H1 (cell line): ENCODE data around the gene KRTAP10-2. TPM values are rescaled to one million over a fixed set of nuclear protein-coding genes. Genes with fewer than 3 reads are reported as not detected.

ENCODE experiments used
- CTCF ChIA-PET: fragments of 300-600 bp; sonication (Branson Sonifier 250); formaldehyde crosslinking; loops from one replicate; lab custom pipeline; 2021; ENCODE audit not compliant: partially characterized antibody; lab: Charles Lee
- POLR2A ChIA-PET: fragments of 300-600 bp; sonication (Branson Sonifier 250); formaldehyde crosslinking; loops from one replicate; lab custom pipeline; 2021; ENCODE audit warnings: inconsistent platforms; ENCODE audit not compliant: partially characterized antibody; lab: Charles Lee
- DNase-seq, 2 experiments: peaks; one replicate each; pipeline versions ENCODE4 v3.0.0 to v3.0.0-alpha.2; 2010 to 2022; ENCODE audit warnings: low spot score in 2 of 2, low read depth in 1 of 2, mixed read lengths in 1 of 2
- FAIRE-seq: peaks from 2 replicates; lab custom pipeline; 2011; peaks lifted over from hg19 to GRCh38; lab: Jason Lieb, UNC
- H2AFZ ChIP-seq: 2 replicates; pipeline ENCODE4 v1.8.1; 2012; ENCODE audit warnings: low read length, inconsistent platforms
- H2AK5ac ChIP-seq: 2 replicates; pipeline ENCODE4 v1.6.1; 2013; ENCODE audit warnings: low read depth, low read length
- H2BK120ac ChIP-seq: replicated peaks from 2 replicates; pipeline ENCODE3; 2013; ENCODE audit warnings: low read depth, low read length, inconsistent platforms
- H2BK12ac ChIP-seq: 2 replicates; pipeline ENCODE4 v1.6.1; 2013; ENCODE audit warnings: low read depth, low read length
- H2BK15ac ChIP-seq: 2 replicates; pipeline ENCODE4 v1.6.1; 2013; ENCODE audit warnings: low read length
- H2BK20ac ChIP-seq: 2 replicates; pipeline ENCODE4 v1.6.1; 2013; ENCODE audit warnings: low read length
- H2BK5ac ChIP-seq: 2 replicates; pipeline ENCODE4 v1.6.1; 2013; ENCODE audit warnings: low read depth, low read length
- H3K14ac ChIP-seq: 2 replicates; pipeline ENCODE4 v1.6.1; 2013; ENCODE audit warnings: inconsistent platforms; ENCODE audit not compliant: insufficient read length
- H3K18ac ChIP-seq: 2 replicates; pipeline ENCODE4 v1.6.1; 2013; ENCODE audit warnings: low read length; ENCODE audit errors: extremely low read depth
- H3K23ac ChIP-seq: 2 replicates; pipeline ENCODE4 v1.6.1; 2013; ENCODE audit warnings: inconsistent platforms; ENCODE audit not compliant: insufficient read length
- H3K23me2 ChIP-seq: 2 replicates; pipeline ENCODE4 v1.6.1; 2013; ENCODE audit warnings: low read depth, low read length
- H3K27ac ChIP-seq: 2 replicates; pipeline ENCODE4 v1.6.1; 2011; ENCODE audit warnings: low read depth, low read length, inconsistent platforms
- H3K27me3 ChIP-seq, 4 experiments: replicated peaks in 1 of 4; 1 replicate in 1 of 4; 2 replicates in 3 of 4; pipeline versions ENCODE4 v1.6.1 to v1.8.1; 2011 to 2013; ENCODE audit warnings: low read length in 3 of 4, mild to moderate bottlenecking in 3 of 4, inconsistent platforms in 2 of 4, mixed read lengths in 2 of 4, moderate library complexity in 1 of 4; ENCODE audit not compliant: control insufficient read depth in 3 of 4, insufficient read depth in 3 of 4; ENCODE audit errors: extremely low read depth in 1 of 4
- H3K36me3 ChIP-seq, 4 experiments: 2 replicates each; pipeline versions ENCODE4 v1.6.1 to v1.8.1; 2011 to 2013; ENCODE audit warnings: mild to moderate bottlenecking in 4 of 4, low read length in 3 of 4, moderate library complexity in 2 of 4, control low read depth in 1 of 4, inconsistent platforms in 1 of 4; ENCODE audit not compliant: insufficient read depth in 4 of 4, control insufficient read depth in 2 of 4
- H3K4ac ChIP-seq: replicated peaks from 2 replicates; pipeline ENCODE3; 2013; ENCODE audit warnings: low read length, low read depth, mixed read lengths, inconsistent platforms; ENCODE audit not compliant: insufficient read length
- H3K4me1 ChIP-seq, 4 experiments: replicated peaks in 1 of 4; 1 replicate in 1 of 4; 2 replicates in 3 of 4; pipeline versions ENCODE4 v1.6.1 to v1.8.1; 2011 to 2013; ENCODE audit warnings: low read length in 3 of 4, inconsistent platforms in 2 of 4, mixed read lengths in 1 of 4; ENCODE audit not compliant: insufficient read depth in 4 of 4, control insufficient read depth in 3 of 4
- H3K4me2 ChIP-seq, 2 experiments: 2 replicates each; pipeline versions ENCODE4 v1.6.1 to v1.8.1; 2011 to 2013; ENCODE audit warnings: low read depth in 2 of 2, low read length in 2 of 2, control low read depth in 1 of 2, inconsistent platforms in 1 of 2, mild to moderate bottlenecking in 1 of 2; ENCODE audit not compliant: insufficient read depth in 1 of 2
- H3K4me3 ChIP-seq, 4 experiments: fragments of 200-600, 300-600 bp in 1 of 4; sonication (generic), shearing (Covaris generic), sonication (Bioruptor Twin) in 1 of 4; 2 replicates each; pipeline versions ENCODE4 v1.5.1 to v1.8.1; 2011 to 2016; ENCODE audit warnings: low read length in 4 of 4, low read depth in 3 of 4, control low read depth in 2 of 4, inconsistent platforms in 2 of 4, mild to moderate bottlenecking in 2 of 4, mixed read lengths in 1 of 4, moderate library complexity in 1 of 4; ENCODE audit not compliant: insufficient read depth in 2 of 4; ENCODE audit errors: extremely low read depth in 1 of 4
- H3K56ac ChIP-seq: replicated peaks from 2 replicates; pipeline ENCODE3; 2013; ENCODE audit warnings: low read depth, mild to moderate bottlenecking, mixed read lengths, low read length, inconsistent platforms; ENCODE audit not compliant: insufficient read length
- H3K79me1 ChIP-seq: 2 replicates; pipeline ENCODE4 v1.6.1; 2013; ENCODE audit warnings: low read depth, low read length, control low read depth
- H3K79me2 ChIP-seq, 2 experiments: 2 replicates each; pipeline versions ENCODE4 v1.6.1 to v1.8.1; 2012 to 2013; ENCODE audit warnings: low read length in 2 of 2, mild to moderate bottlenecking in 2 of 2, inconsistent platforms in 1 of 2; ENCODE audit not compliant: insufficient read depth in 2 of 2, control insufficient read depth in 1 of 2
- H3K9ac ChIP-seq, 4 experiments: replicated peaks in 1 of 4; 1 replicate in 1 of 4; 2 replicates in 3 of 4; pipeline versions ENCODE4 v1.6.1 to v1.8.1; 2011 to 2013; ENCODE audit warnings: low read depth in 3 of 4, low read length in 3 of 4, control low read depth in 2 of 4, mild to moderate bottlenecking in 2 of 4, moderate library complexity in 2 of 4, inconsistent platforms in 1 of 4; ENCODE audit errors: extremely low read depth in 1 of 4
- H3K9me3 ChIP-seq, 2 experiments: 2 replicates each; pipeline versions ENCODE4 v1.6.1 to v1.8.1; 2012 to 2013; ENCODE audit warnings: mild to moderate bottlenecking in 2 of 2, moderate library complexity in 2 of 2, control low read depth in 1 of 2, inconsistent platforms in 1 of 2, low read depth in 1 of 2, low read length in 1 of 2, mixed read lengths in 1 of 2; ENCODE audit not compliant: insufficient read depth in 2 of 2
- H4K20me1 ChIP-seq, 2 experiments: replicated peaks in 1 of 2; 2 replicates each; pipeline versions ENCODE3 to v1.8.1; 2011 to 2013; ENCODE audit warnings: inconsistent platforms in 2 of 2, low read length in 2 of 2, mild to moderate bottlenecking in 1 of 2; ENCODE audit not compliant: insufficient read depth in 2 of 2, control insufficient read depth in 1 of 2
- H4K5ac ChIP-seq: 2 replicates; pipeline ENCODE4 v1.6.1; 2013; ENCODE audit warnings: low read length, low read depth, mixed read lengths, inconsistent platforms; ENCODE audit not compliant: insufficient read length
- H4K8ac ChIP-seq: 2 replicates; pipeline ENCODE4 v1.8.0; 2013; ENCODE audit warnings: mild to moderate bottlenecking, moderate library complexity, low read length, inconsistent platforms; ENCODE audit not compliant: insufficient read depth; ENCODE audit errors: extremely low read depth
- H4K91ac ChIP-seq: replicated peaks from 2 replicates; pipeline ENCODE3; 2013; ENCODE audit warnings: low read length, mixed read lengths, inconsistent platforms; ENCODE audit not compliant: insufficient read length
- POLR2AphosphoS5 ChIP-seq: IDR thresholded peaks from 2 replicates; pipeline ENCODE4 v1.6.1; 2011; ENCODE audit warnings: low read depth, low read length
- WGBS, 2 experiments: shearing (Covaris generic) in 1 of 2; methylation state at CpG; one replicate each; pipeline versions ENCODE4 v1.1.6 to v1.1.7; 2013 to 2015; ENCODE audit warnings: low lambda C conversion rate in 2 of 2, mixed read lengths in 2 of 2, inconsistent platforms in 1 of 2, low coverage in 1 of 2, missing lambda C conversion rate in 1 of 2; ENCODE audit not compliant: insufficient replicate concordance in 2 of 2, insufficient coverage in 1 of 2, insufficient read length in 1 of 2; ENCODE audit errors: extremely low coverage in 1 of 2, missing lambda C conversion rate in 1 of 2; 5-methylcytosine and 5-hydroxymethylcytosine counted together
- polyA plus RNA-seq, 7 experiments: library from polyadenylated mRNA; depleted of rRNA in 3 of 7; stranded (reverse) in 5 of 7; unstranded in 2 of 7; fragments of >200 nt in 5 of 7; fragments of 200-250 nt in 2 of 7; gene quantifications; 1 replicate in 5 of 7; 2 replicates in 1 of 7; 4 replicates in 1 of 7; pipeline versions ENCODE4 v1.2.1 to v1.2.3, GENCODE V29; 2011 to 2013; ENCODE audit warnings: missing spikeins in 2 of 7, mixed read lengths in 2 of 7
- total RNA-seq: library from RNA; stranded (reverse); fragmentation: NEBNext Ultra II Directional; extraction: Animal tissue kit (Norgen Biotek cat#: 25700); gene quantifications from 2 replicates; pipeline ENCODE4 v1.2.1, GENCODE V29; 2021
- TF ChIP-seq, protein P1 (sequence below), 3 experiments: IDR thresholded peaks; 1 replicate in 2 of 3; 2 replicates in 1 of 3; pipeline versions ENCODE4 v1.5.1 to v1.6.1; 2011; ENCODE audit warnings: low read length in 3 of 3, mild to moderate bottlenecking in 3 of 3, inconsistent platforms in 2 of 3, low read depth in 1 of 3, moderate library complexity in 1 of 3; ENCODE audit not compliant: insufficient read depth in 1 of 3; ENCODE audit errors: control extremely low read depth in 1 of 3

KRTAP10-2 gene
- total and polyA plus RNA-seq, 2 of the 8 experiments (the other 6 are each of a cell fraction or from before 2014, with no cell fraction given): 0.11 TPM; not detected in 1

DNA sequence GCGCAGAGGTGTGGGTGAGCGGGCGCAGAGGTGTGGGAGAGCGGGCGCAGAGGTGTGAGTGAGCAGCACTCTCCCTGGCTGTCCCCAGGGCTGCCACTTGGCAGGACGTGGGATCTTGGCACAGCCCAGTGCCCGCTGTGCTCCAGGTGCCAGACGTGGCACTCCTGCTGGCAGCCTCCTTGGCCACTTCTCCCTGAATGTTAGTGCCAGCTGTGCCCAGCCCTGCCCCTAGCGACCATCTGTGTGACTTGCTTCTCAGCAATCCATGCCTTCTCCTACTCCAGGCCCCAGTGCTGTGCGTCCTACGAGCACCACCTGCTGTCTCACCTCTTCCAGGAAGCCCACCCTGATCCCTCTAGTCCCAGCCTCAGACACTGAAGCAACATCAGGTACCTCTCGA lies 41.8 kb downstream of the KRTAP10-2 start:
- Histone ChIP-seq H3K18ac (no peak overlapping the region), H2BK12ac (no peak overlapping the region), H3K4ac (no peak overlapping the region), H3K9me3 (no peaks in the 10 kb centered on the region), H3K79me1 (no peaks in the 10 kb centered on the region), H3K4me2 (no peak overlapping the region), H3K23ac (no peak overlapping the region), H3K36me3 (peaks cover 0 to 8% (median 8%) of the 10 kb centered on the region in 4 experiments; a peak in 4 of 8 replicates), H4K5ac (no peak overlapping the region), H2AK5ac (no peak overlapping the region), H3K9ac (no peak overlapping the region), H4K91ac (peak overlapping the region; percentile 55), H2BK15ac (no peak overlapping the region), H2AFZ (no peak overlapping the region), H3K14ac (no peak overlapping the region), H3K4me3 (no peak overlapping the region), H4K20me1 (peaks cover 3 to 6% of the 10 kb centered on the region in 2 experiments), H4K8ac (no peak overlapping the region), H3K27ac (no peak overlapping the region), H2BK120ac (no peak overlapping the region), H3K56ac (no peak overlapping the region), H2BK20ac (no peak overlapping the region), H3K79me2 (no peaks in the 10 kb centered on the region), H2BK5ac (no peak overlapping the region), H3K27me3 (no peaks in the 10 kb centered on the region), H3K23me2 (0 out of 2 replicates have a peak, but pooled peaks cover 2% of the 10 kb centered on the region), H3K4me1 (no peaks in the 10 kb centered on the region; a peak in 3 of 7 replicates)
- no peak for DNase-seq
- 87% methylated on average over 7 of the region's 12 CpGs; no CpG with 5 or more reads in 1 of the 2 experiments for WGBS, 2 experiments
- no peak for FAIRE-seq
- ChIA-PET CTCF (interaction anchor here (0.7 to 4.0 kb wide), 26 partner anchors 8 to 290 kb away, joined by 3 to 21 read pairs (median 5); partner anchors contain the start of gene TSPEAR), POLR2A (interaction anchor here (1.7 to 1.9 kb wide), 2 partner anchors 16 to 24 kb away, joined by 4 to 5 read pairs; no protein-coding TSS in a partner anchor)
- no peak for TF ChIP-seq POLR2AphosphoS5
- TF ChIP-seq, protein P1, sequence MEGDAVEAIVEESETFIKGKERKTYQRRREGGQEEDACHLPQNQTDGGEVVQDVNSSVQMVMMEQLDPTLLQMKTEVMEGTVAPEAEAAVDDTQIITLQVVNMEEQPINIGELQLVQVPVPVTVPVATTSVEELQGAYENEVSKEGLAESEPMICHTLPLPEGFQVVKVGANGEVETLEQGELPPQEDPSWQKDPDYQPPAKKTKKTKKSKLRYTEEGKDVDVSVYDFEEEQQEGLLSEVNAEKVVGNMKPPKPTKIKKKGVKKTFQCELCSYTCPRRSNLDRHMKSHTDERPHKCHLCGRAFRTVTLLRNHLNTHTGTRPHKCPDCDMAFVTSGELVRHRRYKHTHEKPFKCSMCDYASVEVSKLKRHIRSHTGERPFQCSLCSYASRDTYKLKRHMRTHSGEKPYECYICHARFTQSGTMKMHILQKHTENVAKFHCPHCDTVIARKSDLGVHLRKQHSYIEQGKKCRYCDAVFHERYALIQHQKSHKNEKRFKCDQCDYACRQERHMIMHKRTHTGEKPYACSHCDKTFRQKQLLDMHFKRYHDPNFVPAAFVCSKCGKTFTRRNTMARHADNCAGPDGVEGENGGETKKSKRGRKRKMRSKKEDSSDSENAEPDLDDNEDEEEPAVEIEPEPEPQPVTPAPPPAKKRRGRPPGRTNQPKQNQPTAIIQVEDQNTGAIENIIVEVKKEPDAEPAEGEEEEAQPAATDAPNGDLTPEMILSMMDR (IDR thresholded peaks at IDR 0.05; ENCODE audit: control extremely low read depth in 1 of 3, insufficient read depth in 1 of 3, low read depth in 1 of 3, low read length in 3 of 3): peak in 1 of 3 experiments; percentile 12; a peak in 1 of 4 replicates
